GM23338 (cell line): ENCODE measurements around the gene HSPA1A.

ENCODE experiments used
- CTCF ChIP-seq, 2 experiments: fragments of 200-600 bp in 1 of 2; sonication (generic) in 1 of 2; conservative IDR thresholded peaks; 2 replicates each; pipeline versions ENCODE4 v1.5.1 to v1.6.1; 2016 to 2017; ENCODE audit warnings: antibody characterized with exemption in 2 of 2, low read depth in 2 of 2, mild to moderate bottlenecking in 2 of 2, moderate library complexity in 1 of 2
- EZH2 ChIP-seq: fragments of 200-600 bp; sonication (generic); IDR thresholded peaks from one replicate; pipeline ENCODE4 v1.8.0; 2017; ENCODE audit warnings: antibody characterized with exemption, mild to moderate bottlenecking, low read depth; ENCODE audit not compliant: unreplicated experiment
- JUNB ChIP-seq: IDR thresholded peaks from one replicate; pipeline ENCODE4 v1.6.1; 2016; ENCODE audit warnings: antibody characterized with exemption; ENCODE audit not compliant: unreplicated experiment
- NANOG ChIP-seq: IDR thresholded peaks from 2 replicates; pipeline ENCODE4 v1.6.1; 2016; ENCODE audit warnings: antibody characterized with exemption, borderline replicate concordance
- POLR2AphosphoS5 ChIP-seq: IDR thresholded peaks from 2 replicates; pipeline ENCODE4 v1.6.1; 2016; ENCODE audit warnings: antibody characterized with exemption, low read depth
- REST ChIP-seq: IDR thresholded peaks from one replicate; pipeline ENCODE4 v1.6.1; 2018; ENCODE audit warnings: antibody characterized with exemption; ENCODE audit not compliant: unreplicated experiment

- TF ChIP-seq POLR2AphosphoS5, result no peak
- no peak for TF ChIP-seq CTCF (conservative IDR thresholded peaks at IDR 0.05; ENCODE audit: low read depth in 2 of 2)
- TF ChIP-seq EZH2, result no peak
- no peak for TF ChIP-seq JUNB
- no peak for TF ChIP-seq NANOG
- TF ChIP-seq REST, result no peak
Measured at GRCh38 chr6:31792761-31793171, 22.6 kb upstream of the HSPA1A start.
